ENCODE data around the gene FBRSL1. TPM values are rescaled to one million over a fixed set of nuclear protein-coding genes. Genes with fewer than 3 reads are reported as not detected.

The FBRSL1 gene
- total RNA-seq, 1 experiment from 2014 or later = 124 TPM

- TF ChIP-seq, protein P1, sequence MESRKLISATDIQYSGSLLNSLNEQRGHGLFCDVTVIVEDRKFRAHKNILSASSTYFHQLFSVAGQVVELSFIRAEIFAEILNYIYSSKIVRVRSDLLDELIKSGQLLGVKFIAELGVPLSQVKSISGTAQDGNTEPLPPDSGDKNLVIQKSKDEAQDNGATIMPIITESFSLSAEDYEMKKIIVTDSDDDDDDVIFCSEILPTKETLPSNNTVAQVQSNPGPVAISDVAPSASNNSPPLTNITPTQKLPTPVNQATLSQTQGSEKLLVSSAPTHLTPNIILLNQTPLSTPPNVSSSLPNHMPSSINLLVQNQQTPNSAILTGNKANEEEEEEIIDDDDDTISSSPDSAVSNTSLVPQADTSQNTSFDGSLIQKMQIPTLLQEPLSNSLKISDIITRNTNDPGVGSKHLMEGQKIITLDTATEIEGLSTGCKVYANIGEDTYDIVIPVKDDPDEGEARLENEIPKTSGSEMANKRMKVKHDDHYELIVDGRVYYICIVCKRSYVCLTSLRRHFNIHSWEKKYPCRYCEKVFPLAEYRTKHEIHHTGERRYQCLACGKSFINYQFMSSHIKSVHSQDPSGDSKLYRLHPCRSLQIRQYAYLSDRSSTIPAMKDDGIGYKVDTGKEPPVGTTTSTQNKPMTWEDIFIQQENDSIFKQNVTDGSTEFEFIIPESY (IDR thresholded peaks at IDR 0.05; ENCODE audit: extremely low read depth, insufficient replicate concordance, low read length) = no peak
Observed at GRCh38 chr12:132471011-132471857, 18.7 kb upstream of the FBRSL1 start (continued).

DNA sequence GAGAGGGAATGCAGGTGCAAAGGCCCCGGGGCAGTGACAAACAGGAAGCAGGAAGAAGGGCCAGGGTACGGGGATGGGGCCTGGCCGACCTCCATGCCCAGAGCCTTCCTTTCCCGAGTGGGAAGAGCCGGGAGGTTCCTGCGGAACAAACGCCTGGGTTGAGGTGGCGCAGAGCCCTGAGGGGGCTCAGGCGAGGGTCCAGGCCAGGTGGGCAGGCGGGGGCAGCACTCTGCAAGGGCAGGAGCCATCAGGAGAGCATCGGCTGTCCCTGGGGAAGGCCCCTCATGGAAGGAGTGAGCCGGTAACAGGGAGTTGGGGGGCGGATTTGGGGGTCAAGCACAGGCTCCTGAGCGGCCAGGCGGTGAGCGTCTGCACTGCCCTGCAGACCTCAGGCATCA is 18.1 kb upstream of the FBRSL1 start:
- Histone ChIP-seq H3K4me3 (replicated peaks in 1 of 2; ENCODE audit: low read depth in 1 of 2, low read length in 2 of 2) (no peak overlapping the region), H4K20me1 (ENCODE audit: insufficient read depth) (no peaks in the 10 kb centered on the region), H2AFZ (ENCODE audit: low read depth, low read length, poor library complexity, severe bottlenecking) (no peak overlapping the region), H3K4me1 (ENCODE audit: control insufficient read depth in 1 of 2, insufficient read depth in 2 of 2, low read length in 2 of 2) (peaks cover 0 to 9% of the 10 kb centered on the region in 2 experiments; a peak in 2 of 4 replicates), H3K9me3 (ENCODE audit: control insufficient read depth in 1 of 2, insufficient read depth in 1 of 2, low read depth in 1 of 2, low read length in 2 of 2) (peaks cover 0 to 5% of the 10 kb centered on the region in 2 experiments; a peak in 1 of 4 replicates), H3K9me2 (ENCODE audit: insufficient read depth) (no peaks in the 10 kb centered on the region), H3K27me3 (ENCODE audit: insufficient read depth, low read length) (no peaks in the 10 kb centered on the region), H3K27ac (ENCODE audit: low read depth, low read length) (no peak overlapping the region), H3K36me3 (ENCODE audit: control insufficient read depth in 1 of 2, insufficient read depth in 2 of 2, low read length in 2 of 2) (no peaks in the 10 kb centered on the region), H3K79me2 (ENCODE audit: insufficient read depth, low read length) (no peaks in the 10 kb centered on the region), H3K9ac (ENCODE audit: low read length) (no peak overlapping the region), H3K4me2 (ENCODE audit: low read length) (no peak overlapping the region)
- ATAC-seq = no peak
- TF ChIP-seq JUND (IDR thresholded peaks at IDR 0.05) = no peak
- no peak for TF ChIP-seq EGR1 (IDR thresholded peaks at IDR 0.05; ENCODE audit: low read depth)
- TF ChIP-seq ZNF274 (IDR thresholded peaks at IDR 0.05; ENCODE audit: low read depth, low read length) = no peak
- TF ChIP-seq YY1 (IDR thresholded peaks at IDR 0.05; ENCODE audit: extremely low read depth, insufficient replicate concordance, low read depth, low read length) = no peak
- TF ChIP-seq, protein P1 (IDR thresholded peaks at IDR 0.05; ENCODE audit: extremely low read depth, insufficient replicate concordance, low read length) = no peak
- TF ChIP-seq POLR2AphosphoS5 (IDR thresholded peaks at IDR 0.05; ENCODE audit: low read depth, low read length) = no peak
- no peak for TF ChIP-seq TCF7L2 (IDR thresholded peaks at IDR 0.05; ENCODE audit: borderline replicate concordance, extremely low read depth, insufficient read depth, insufficient read length)
- TF ChIP-seq ZFX (IDR thresholded peaks at IDR 0.05) = no peak
- TF ChIP-seq, protein P2, sequence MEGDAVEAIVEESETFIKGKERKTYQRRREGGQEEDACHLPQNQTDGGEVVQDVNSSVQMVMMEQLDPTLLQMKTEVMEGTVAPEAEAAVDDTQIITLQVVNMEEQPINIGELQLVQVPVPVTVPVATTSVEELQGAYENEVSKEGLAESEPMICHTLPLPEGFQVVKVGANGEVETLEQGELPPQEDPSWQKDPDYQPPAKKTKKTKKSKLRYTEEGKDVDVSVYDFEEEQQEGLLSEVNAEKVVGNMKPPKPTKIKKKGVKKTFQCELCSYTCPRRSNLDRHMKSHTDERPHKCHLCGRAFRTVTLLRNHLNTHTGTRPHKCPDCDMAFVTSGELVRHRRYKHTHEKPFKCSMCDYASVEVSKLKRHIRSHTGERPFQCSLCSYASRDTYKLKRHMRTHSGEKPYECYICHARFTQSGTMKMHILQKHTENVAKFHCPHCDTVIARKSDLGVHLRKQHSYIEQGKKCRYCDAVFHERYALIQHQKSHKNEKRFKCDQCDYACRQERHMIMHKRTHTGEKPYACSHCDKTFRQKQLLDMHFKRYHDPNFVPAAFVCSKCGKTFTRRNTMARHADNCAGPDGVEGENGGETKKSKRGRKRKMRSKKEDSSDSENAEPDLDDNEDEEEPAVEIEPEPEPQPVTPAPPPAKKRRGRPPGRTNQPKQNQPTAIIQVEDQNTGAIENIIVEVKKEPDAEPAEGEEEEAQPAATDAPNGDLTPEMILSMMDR (IDR thresholded peaks at IDR 0.05 in 2 of 3, conservative IDR thresholded peaks at IDR 0.05 in 1 of 3; ENCODE audit: borderline replicate concordance in 1 of 3, insufficient read depth in 1 of 3, low read depth in 2 of 3, low read length in 2 of 3) = no peak
- POLR2A ChIA-PET = no interaction called here
- RAD21 ChIA-PET (ENCODE audit: low non-redundant PET in 1 of 2, low total read pairs in 2 of 2, uncharacterized antibody in 2 of 2, unreplicated experiment in 2 of 2) = no interaction called here
- no peak for DNase-seq (ENCODE audit: low read depth, low spot score)
- no TSS peak for BruUV-seq (replicated peaks)
- CTCF ChIA-PET = no interaction called here
- intact Hi-C loops (cut with micrococcal nuclease) = no loop called here
